Fibroblast of skin of back (primary cell): ENCODE data around the gene SPINK1.
"Not testable (repeated sequence)": the region's sequence is repeated elsewhere in the genome, so short reads cannot be mapped to it uniquely, and the experiment has no call there.

Experiments
- DNase-seq: peaks from one replicate; pipeline ENCODE4 v3.0.0-alpha.2; 2013

The SPINK1 gene

DNA sequence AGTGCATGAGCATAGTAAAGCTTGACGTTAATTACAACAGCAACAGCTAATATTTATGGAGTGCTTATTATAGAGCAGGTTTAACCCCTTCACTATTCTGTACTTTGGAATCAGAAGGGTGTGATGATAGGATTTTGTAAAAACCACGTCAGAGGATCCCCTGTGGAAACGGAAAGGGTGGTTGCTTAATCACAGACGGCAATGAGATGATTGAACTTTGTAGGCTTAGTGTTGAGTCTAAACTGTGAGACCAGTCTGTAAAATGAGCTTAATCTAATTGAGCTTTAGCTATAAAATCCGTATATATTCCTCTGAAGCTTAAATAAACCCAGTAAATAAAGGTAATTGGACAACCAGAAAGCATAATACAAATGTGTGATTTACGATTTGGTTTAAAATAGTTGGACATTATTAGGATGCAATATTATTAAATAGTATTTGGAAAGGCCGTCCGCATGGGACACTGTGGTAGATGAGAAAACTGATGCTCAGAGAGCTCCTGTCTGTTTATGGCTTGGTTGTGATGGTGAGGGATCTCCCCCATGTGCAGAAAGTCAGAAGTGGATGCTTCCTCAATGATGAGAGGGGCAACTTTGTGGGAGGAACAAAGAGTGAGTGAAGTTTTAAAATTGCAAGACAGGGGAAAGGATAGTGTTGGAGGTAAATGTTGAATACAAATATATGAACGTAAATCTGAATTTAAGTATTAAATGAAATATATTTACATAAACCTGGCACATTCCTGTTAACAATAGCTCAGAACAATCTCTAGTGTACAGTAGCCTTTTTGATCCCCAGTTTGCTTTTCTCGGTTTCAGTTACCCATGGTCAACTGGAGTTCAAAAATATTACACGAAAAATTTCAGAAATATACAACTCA, 23.7 kb upstream of the SPINK1 start:
- no peak for DNase-seq

- DNase-seq, result no peak
These were observed 22.9 kb upstream of the SPINK1 start for GRCh38 chr5:147854331-147854730.

GRCh38 chr5:147853372-147853987, 22.0 kb upstream of the SPINK1 start:
- no peak for DNase-seq

DNA sequence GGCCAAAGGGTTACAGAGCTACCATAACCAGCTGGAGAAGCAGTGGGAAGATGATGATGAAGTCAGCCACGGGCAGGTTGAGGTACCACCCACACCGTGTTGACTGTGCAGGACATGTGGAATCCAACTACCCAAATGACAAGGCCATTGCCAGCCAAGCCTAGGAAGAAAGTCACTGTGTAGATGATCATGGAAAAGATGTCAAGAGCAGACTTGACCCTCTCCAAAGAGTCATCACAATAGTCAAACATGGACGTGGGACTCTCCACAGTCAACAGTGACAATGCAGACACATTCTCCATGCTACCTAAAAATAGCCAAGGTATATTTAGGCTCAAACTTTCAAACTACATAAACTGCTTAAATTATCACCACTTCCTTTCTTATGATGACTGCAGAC, 20.9 kb upstream of the SPINK1 start:
- DNase-seq, result no peak

- DNase-seq, result no peak
These were observed 20.1 kb upstream of the SPINK1 start for GRCh38 chr5:147851578-147851977.

DNA sequence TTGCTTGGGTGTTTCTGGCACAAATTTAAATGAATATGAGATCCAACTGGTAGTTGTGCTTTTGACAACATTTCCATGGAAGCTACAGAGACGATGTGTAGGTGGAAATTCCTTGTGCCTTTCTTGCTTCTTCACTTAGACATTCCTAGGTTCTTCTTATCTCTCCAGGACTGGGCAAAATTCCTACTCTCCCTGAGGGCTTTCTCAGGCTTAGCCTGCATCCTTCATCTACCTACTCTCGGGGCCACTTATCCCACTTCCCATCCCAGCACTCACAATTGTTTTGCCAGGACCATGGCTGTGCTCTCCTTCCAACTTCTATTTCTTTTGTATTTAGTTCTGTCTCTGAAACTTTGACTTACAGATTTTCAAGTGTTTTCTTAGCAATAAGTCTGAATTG, 17.8 kb upstream of the SPINK1 start:
- no peak for DNase-seq

DNA sequence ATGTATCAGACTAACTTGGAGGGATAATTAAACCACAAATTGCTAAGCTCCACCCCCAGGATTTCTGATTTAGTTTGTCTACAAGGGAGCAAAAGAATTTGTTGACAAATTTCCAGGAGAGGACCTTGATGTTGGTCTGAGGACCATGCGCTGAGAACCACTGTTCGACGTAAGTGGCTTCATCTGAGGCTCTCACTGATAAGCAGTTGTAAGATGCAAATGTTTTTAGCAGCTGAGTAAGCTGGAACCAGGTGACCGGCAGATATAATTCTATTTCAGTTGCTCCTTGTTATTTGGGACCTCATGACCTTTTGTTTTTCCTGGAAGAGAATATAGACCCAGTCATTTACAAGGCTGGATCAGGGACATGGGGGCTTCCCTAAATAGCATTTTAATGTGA, 14.1 kb upstream of the SPINK1 start:
- no peak for DNase-seq

DNA sequence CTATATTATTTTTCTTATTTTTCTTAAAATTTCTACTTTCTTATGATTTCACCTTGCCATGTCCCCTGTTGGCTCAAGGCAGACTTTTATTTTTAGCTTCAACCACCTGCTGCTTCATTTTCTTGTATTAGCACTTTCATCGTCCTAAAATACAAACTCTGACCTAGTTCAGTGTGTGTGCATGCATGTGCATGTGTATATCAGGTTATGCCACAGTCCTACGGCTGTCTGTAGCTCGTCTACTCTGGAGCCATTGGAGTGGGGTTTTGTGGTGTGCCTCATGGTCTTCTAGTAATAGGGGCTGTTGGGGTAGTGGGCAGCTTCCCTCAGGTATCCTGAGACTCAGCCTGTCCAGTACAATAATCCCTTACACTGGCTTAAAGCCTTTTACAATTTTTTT, 13.4 kb upstream of the SPINK1 start:
- DNase-seq, result no peak

DNA sequence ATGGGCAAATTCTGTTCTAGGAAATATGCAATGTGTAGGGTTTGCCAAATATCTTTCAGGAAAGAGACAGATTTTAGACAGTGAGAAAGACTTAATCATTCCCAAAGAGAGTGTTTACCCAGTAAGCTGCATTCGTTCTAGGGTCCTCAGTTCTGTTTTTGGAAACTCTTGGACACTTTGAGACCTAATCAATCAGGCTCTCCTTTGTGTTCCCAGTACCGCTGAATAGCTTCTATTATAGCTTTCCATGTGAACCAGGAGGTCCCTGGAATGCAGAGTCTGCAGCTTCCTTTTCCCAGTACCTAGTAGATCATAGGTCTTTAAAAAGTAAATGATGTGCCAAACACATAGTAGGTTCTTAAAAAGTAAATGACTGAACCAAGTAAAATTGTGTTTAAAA, 11.4 kb upstream of the SPINK1 start:
- no peak for DNase-seq

GRCh38 chr5:147836439-147836838, 5.0 kb upstream of the SPINK1 start:
- DNase-seq, result no peak

DNA sequence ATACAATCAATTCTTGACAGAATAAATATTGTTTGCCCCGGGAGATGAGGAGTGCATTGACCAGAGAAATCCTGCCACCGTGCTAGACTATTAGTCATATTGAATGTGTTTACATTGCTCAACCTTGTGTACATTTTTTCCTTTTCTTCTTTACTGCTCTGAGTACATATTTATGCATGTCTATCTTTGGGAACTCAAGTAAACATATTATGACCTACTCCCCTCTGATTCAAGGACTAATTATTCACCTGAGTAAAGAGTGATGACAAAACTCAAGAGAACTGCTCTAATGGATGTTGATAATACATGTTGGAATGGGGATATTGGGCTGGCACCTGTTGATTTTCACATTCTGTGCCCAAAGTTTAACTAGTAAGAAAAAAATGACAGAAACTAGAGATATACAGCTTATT, 3.9 kb upstream of the SPINK1 start:
- DNase-seq, result no peak

DNA sequence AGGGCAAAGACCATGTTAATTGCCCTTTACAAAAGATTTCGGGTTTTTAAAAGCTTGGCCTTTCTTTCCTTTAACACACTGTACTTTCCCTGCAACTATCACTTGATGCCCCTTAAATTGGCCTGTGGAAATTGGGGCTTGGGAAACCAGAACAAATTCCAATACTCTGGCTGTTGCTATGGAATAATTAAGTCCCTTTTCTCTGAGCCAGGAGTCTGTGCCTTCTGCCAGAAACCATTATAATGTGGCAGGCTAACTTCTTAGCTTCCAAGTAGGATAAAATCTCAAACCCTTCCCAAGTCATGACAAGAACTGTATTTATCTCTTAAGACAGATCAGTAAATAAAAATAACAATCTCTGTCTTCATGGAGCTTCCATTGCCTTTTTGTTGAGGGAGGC, 1.1 kb upstream of the SPINK1 start:
- no peak for DNase-seq

GRCh38 chr5:147830035-147830434, 1.4 kb downstream of the SPINK1 start:
- no peak for DNase-seq

GRCh38 chr5:147827017-147827416, 4.5 kb downstream of the SPINK1 start:
- DNase-seq, result not testable (repeated sequence)

DNA sequence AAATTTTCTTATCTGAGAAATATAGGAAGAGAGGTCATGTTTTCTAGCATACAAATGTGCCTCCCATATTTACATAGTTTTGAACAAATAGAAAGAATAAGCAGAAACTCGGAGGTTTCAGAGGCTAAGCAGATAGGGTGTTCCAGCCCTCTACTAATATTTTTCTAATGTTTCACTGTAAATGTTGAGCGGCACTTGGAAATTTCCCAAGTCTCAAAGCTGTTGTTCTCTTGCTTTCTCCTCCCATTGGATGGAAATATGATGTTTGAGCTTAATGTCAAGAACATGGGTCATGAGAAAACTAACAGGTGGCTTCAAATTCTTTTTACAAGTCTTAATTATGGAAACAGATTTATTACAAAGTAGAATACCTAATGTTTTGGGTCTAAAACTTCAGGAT, 5.1 kb downstream of the SPINK1 start:
- no peak for DNase-seq

GRCh38 chr5:147822686-147823491, 8.6 kb downstream of the SPINK1 start:
- peak; percentile 50 for DNase-seq

- DNase-seq, result not testable (repeated sequence)
These were observed 9.2 kb downstream of the SPINK1 start for GRCh38 chr5:147822222-147822621.

GRCh38 chr5:147821766-147822165, 9.7 kb downstream of the SPINK1 start:
- DNase-seq, result no peak

DNA sequence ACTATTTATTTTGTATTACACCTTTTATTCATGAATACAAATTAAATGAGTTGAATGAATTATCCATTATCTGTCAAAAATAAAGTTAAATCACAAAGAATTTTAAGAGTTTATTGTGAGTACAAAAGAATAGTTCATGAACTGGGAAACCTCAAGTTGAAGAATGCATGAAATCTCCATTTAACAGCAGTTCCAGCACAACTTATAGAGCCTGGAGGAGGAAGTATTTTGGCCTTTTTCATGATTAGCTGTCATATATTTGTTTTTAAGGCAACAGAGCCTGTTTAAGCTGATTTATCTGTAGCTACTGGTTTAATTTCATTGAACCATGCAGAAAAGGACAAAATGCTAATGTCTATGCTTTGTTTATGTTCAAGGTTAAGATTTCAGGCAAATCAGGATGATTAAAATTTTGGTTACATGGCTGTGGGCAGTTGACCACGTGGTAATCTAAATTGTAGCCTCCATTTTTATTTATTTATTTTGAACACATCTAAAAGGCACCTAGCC, 12.2 kb downstream of the SPINK1 start:
- DNase-seq, result no peak

- no peak for DNase-seq
These were observed 13.2 kb downstream of the SPINK1 start for GRCh38 chr5:147818290-147818689.

GRCh38 chr5:147813696-147814095, 17.8 kb downstream of the SPINK1 start:
- DNase-seq, result no peak

DNA sequence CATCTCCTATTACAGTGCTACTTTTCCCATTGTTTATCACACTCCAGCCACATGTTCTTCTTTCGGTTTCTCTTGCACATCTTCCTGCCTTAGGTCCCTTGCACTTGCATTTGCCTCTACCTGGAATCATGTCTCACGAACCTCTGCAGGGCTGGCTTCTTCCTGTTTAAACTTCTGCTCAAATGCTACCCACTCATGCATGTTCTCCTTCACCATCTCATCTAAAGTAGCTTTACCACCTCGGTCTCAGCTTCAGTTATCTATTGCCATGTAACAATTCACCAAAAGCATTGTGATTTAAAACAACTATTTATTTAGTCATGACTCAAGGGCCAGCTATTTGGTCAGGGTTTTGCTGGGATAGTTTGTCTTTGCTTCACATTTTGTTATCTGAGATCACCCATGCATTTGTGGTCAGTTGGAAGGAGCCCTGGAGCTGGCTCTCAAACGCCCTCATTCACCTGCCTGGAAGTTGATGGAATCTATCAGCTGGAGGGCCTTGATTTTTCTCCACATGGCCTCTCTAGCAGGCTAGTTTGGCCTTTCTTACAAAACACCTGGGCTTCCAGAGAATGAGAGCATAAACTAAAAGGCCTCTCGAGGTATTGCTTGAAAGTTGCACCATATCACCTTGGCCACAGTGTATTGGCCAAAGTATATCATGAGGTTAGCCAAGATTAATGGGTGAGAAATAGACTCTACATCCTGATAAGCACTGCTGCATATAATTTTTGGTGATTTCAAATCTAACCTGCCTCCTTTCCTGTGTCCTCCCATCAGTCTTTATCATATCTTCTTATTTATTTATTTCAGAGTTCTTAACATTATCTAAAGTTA, 21.4 kb downstream of the SPINK1 start:
- DNase-seq, result no peak
